ENCODE results near the gene PLEKHA1. TPM values are rescaled to one million over a fixed set of nuclear protein-coding genes. Genes with fewer than 3 reads are reported as not detected.

The PLEKHA1 gene
- polyA plus RNA-seq, 1 experiment, result 25.5 TPM

DNA sequence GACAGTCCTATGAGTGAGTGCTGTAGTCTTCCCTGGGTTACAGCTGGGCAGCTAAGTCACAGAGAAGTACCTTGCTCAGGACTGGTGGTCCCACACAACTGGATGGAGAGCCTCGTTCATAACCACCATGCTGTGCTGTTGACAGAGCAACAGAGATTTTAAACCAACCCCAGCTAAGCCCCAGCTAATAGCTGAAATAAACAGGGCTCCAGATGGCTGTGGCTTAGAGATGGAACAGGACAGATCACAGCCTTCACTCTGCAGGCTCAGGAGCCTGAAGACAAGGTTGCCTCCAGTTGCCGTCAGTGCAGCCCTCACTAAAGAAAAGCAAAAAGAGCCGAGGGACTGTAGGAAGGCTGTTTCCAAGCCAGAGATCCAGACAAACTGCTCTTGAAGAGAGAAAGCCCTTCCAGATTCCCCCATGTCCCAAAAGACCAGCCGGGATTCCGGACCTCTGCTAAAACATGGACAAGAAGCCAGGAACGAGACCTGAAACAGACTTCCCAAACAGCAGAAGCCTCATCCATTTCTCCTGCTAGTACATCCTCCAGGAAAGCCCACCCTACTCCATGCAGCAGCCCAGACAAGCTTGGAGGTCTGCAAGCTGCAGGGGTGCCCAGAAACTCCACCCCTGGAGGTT lies 91.0 kb downstream of the PLEKHA1 start:
- ChIA-PET POLR2A (no interaction called here), CTCF (interaction anchor here (0.9 to 1.7 kb wide), 4 partner anchors 10 to 100 kb away, joined by 3 to 8 read pairs (median 4); no protein-coding TSS in a partner anchor)
- Histone ChIP-seq H3K27ac (ENCODE audit: low read depth, low read length) (no peak overlapping the region), H3K9me3 (ENCODE audit: control insufficient read depth, insufficient read depth, low read length) (no peaks in the 10 kb centered on the region), H3K4me3 (ENCODE audit: low read depth, low read length) (no peak overlapping the region), H3K27me3 (ENCODE audit: control insufficient read depth, insufficient read depth, low read length) (no peaks in the 10 kb centered on the region)
- DNase-seq (ENCODE audit: low read depth, low spot score), result no peak
- TF ChIP-seq, protein P1, sequence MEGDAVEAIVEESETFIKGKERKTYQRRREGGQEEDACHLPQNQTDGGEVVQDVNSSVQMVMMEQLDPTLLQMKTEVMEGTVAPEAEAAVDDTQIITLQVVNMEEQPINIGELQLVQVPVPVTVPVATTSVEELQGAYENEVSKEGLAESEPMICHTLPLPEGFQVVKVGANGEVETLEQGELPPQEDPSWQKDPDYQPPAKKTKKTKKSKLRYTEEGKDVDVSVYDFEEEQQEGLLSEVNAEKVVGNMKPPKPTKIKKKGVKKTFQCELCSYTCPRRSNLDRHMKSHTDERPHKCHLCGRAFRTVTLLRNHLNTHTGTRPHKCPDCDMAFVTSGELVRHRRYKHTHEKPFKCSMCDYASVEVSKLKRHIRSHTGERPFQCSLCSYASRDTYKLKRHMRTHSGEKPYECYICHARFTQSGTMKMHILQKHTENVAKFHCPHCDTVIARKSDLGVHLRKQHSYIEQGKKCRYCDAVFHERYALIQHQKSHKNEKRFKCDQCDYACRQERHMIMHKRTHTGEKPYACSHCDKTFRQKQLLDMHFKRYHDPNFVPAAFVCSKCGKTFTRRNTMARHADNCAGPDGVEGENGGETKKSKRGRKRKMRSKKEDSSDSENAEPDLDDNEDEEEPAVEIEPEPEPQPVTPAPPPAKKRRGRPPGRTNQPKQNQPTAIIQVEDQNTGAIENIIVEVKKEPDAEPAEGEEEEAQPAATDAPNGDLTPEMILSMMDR (IDR thresholded peaks at IDR 0.05; ENCODE audit: low read depth, low read length), result no peak

DNA sequence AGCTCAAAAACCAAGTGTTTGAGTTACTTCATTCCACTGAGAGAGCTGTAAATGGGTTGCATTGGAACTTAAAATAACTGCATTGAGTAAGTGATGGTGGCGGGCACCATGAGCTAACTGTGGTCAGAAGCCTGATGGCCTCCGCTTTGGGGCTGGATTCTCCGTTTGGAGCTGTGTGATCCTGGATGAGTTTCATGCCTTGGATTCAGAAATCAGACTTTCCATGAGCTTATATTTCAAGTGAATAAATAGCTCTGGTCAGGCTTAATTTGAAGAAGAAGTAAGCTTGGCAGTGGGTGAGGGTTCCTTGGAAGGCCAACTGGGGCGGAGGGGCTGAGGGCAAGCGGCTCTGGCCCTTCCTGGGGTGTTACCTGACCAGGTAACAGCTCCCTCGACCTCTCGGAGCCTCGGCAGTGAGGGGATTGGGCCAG lies 92.5 kb downstream of the PLEKHA1 start:
- no peak overlapping the region for H3K27ac ChIP-seq (ENCODE audit: low read depth, low read length)
- CTCF ChIA-PET, result interaction anchor here (1.7 kb wide), 2 partner anchors 98 to 199 kb away, joined by 4 to 8 read pairs; no protein-coding TSS in a partner anchor

DNA sequence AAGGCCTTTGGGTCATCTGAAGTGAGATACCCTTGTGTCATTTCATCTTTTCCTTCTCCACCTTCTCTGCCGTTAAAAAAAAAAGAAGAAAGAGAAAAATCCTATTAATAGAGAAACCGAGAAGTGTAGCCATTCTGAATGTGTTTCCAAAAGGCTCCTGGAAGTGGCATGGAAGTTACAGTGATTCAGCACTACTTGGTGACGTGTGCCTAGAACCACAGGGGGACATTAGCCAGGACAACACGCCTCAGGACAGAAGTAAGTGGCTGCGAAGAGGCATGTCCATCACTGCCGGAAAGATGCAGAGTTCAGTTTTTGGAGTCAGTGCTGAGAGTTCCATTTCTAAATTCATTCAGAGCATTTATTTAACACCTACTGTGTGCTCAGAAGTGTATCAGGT lies 93.2 kb downstream of the PLEKHA1 start:
- no peak overlapping the region for H3K27ac ChIP-seq (ENCODE audit: low read depth, low read length)
- H3K9me3 ChIP-seq (ENCODE audit: control insufficient read depth, insufficient read depth, low read length), result no peaks in the 10 kb centered on the region
- no peak overlapping the region for H3K4me3 ChIP-seq (ENCODE audit: low read depth, low read length)
- POLR2A ChIA-PET, result no interaction called here
- CTCF ChIA-PET, result interaction anchor here (1.7 to 2.1 kb wide), 2 partner anchors 98 to 200 kb away, joined by 4 to 11 read pairs; no protein-coding TSS in a partner anchor
- TF ChIP-seq, protein P1 (IDR thresholded peaks at IDR 0.05; ENCODE audit: low read depth, low read length), result no peak
- H3K27me3 ChIP-seq (ENCODE audit: control insufficient read depth, insufficient read depth, low read length), result no peaks in the 10 kb centered on the region
- no peak for DNase-seq (ENCODE audit: low read depth, low spot score)

More for the DNA sequence above, 92.5 kb downstream of the PLEKHA1 start:
- Histone ChIP-seq H3K27me3 (ENCODE audit: control insufficient read depth, insufficient read depth, low read length) (no peaks in the 10 kb centered on the region), H3K9me3 (ENCODE audit: control insufficient read depth, insufficient read depth, low read length) (no peaks in the 10 kb centered on the region), H3K4me3 (ENCODE audit: low read depth, low read length) (no peak overlapping the region)
- POLR2A ChIA-PET, result interaction anchor here (0.7 kb wide), 1 partner anchor 25 kb away, joined by 3 read pairs; no protein-coding TSS in a partner anchor
- no peak for DNase-seq (ENCODE audit: low read depth, low spot score)
- TF ChIP-seq, protein P1 (IDR thresholded peaks at IDR 0.05; ENCODE audit: low read depth, low read length), result no peak

DNA sequence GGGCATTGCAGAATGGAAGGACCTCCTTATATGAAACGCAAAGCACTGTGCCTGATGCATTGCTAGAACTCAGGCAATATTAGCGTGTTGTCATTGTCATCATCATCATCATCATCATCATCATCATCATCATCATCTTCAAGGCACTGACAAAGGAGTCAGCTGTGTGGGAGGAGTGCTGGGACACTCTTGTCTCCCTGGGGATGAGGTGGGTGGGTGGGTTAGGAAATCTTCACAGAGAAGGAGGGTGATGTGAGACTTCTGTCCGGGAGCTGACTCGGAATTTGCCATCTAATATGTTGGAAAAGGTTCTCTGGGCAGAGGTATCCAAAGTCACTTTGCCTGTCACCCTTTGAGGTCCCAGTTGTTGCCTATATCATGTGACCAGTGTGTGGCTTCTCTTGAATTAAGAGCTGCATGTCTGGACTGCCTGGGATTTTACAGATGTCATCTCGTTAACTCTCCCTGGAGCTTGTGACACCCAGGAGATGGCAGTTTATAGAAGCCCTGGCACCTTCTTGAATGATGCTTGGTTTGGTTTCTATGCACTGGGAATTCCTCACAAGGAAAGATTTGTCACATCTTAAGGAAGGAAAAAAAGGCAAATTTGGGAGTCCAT lies 93.9 kb downstream of the PLEKHA1 start:
- TF ChIP-seq, protein P1 (IDR thresholded peaks at IDR 0.05; ENCODE audit: low read depth, low read length), result no peak
- no peak for DNase-seq (ENCODE audit: low read depth, low spot score)
- no peaks in the 10 kb centered on the region for H3K9me3 ChIP-seq (ENCODE audit: control insufficient read depth, insufficient read depth, low read length)
- no peaks in the 10 kb centered on the region for H3K27me3 ChIP-seq (ENCODE audit: control insufficient read depth, insufficient read depth, low read length)
- CTCF ChIA-PET, result interaction anchor here (1.4 to 2.1 kb wide), 3 partner anchors 34 to 170 kb away, joined by 3 to 11 read pairs (median 6); no protein-coding TSS in a partner anchor
- H3K4me3 ChIP-seq (ENCODE audit: low read depth, low read length), result no peak overlapping the region
- POLR2A ChIA-PET, result interaction anchor here (0.6 to 1.6 kb wide), 5 partner anchors 8 to 258 kb away, joined by 3 to 5 read pairs (median 5); partner anchors contain the start of gene PLEKHA1
- H3K27ac ChIP-seq (ENCODE audit: low read depth, low read length), result peak overlapping the region; percentile 40

All from AG04450 (cell line).